Ishikawa (cell line): ENCODE data around the gene TM4SF5.

Experiments
- CEBPB ChIP-seq: IDR thresholded peaks from 2 replicates; pipeline ENCODE4 v1.6.1; 2012
- CREB1 ChIP-seq: IDR thresholded peaks from 2 replicates; pipeline ENCODE4 v1.6.1; 2012; ENCODE audit warnings: low read depth
- EGR1 ChIP-seq: IDR thresholded peaks from 2 replicates; pipeline ENCODE4 v1.6.1; 2012
- EP300 ChIP-seq: IDR thresholded peaks from 2 replicates; pipeline ENCODE4 v1.6.1; 2012; ENCODE audit warnings: borderline replicate concordance
- FOXM1 ChIP-seq: IDR thresholded peaks from 2 replicates; pipeline ENCODE4 v1.6.1; 2012; ENCODE audit warnings: low read depth, borderline replicate concordance
- RAD21 ChIP-seq: IDR thresholded peaks from 2 replicates; pipeline ENCODE4 v1.6.1; 2012; ENCODE audit warnings: low read depth
- TAF1 ChIP-seq: IDR thresholded peaks from 2 replicates; pipeline ENCODE4 v1.6.1; 2012; ENCODE audit warnings: low read depth, mild to moderate bottlenecking
- TCF12 ChIP-seq: IDR thresholded peaks from 2 replicates; pipeline ENCODE4 v1.6.1; 2012; ENCODE audit warnings: low read depth
- TEAD4 ChIP-seq: IDR thresholded peaks from 2 replicates; pipeline ENCODE4 v1.6.1; 2012
- YY1 ChIP-seq: IDR thresholded peaks from 2 replicates; pipeline ENCODE4 v1.6.1; 2012; ENCODE audit warnings: low read depth
- ZBTB7A ChIP-seq: IDR thresholded peaks from 2 replicates; pipeline ENCODE4 v1.6.1; 2012; ENCODE audit warnings: low read depth
- TF ChIP-seq, protein P1 (sequence below): IDR thresholded peaks from 2 replicates; pipeline ENCODE4 v1.6.1; 2012
- TF ChIP-seq, protein P2 (sequence below): IDR thresholded peaks from 2 replicates; pipeline ENCODE4 v1.6.1; 2012
- TF ChIP-seq, protein P3 (sequence below): IDR thresholded peaks from 2 replicates; pipeline ENCODE4 v1.6.1; 2012; ENCODE audit warnings: low read depth, mild to moderate bottlenecking

DNA sequence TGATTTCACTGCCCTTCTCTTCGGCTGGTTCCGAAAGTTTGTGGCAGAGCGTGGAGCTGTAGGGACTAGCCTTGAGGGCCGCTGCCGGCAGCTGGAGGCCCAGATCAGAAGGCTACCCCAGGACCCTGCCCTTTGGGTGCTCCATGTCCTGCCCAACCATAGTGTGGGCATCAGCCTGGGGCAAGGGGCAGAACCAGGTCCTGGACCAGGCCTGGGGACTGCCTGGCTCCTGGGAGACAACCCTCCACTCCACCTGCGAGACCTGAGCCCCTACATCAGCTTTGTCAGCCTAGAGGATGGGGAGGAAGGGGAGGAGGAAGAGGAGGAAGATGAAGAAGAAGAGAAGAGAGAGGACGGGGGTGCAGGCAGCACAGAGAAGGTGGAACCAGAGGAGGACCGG, 31.1 kb upstream of the TM4SF5 start:
- TF ChIP-seq, protein P1, sequence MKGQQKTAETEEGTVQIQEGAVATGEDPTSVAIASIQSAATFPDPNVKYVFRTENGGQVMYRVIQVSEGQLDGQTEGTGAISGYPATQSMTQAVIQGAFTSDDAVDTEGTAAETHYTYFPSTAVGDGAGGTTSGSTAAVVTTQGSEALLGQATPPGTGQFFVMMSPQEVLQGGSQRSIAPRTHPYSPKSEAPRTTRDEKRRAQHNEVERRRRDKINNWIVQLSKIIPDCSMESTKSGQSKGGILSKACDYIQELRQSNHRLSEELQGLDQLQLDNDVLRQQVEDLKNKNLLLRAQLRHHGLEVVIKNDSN = no peak
- TF ChIP-seq RAD21 = no peak
- no peak for TF ChIP-seq TCF12
- TF ChIP-seq EP300 = no peak
- TF ChIP-seq, protein P2, sequence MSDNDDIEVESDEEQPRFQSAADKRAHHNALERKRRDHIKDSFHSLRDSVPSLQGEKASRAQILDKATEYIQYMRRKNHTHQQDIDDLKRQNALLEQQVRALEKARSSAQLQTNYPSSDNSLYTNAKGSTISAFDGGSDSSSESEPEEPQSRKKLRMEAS = no peak
- no peak for TF ChIP-seq TAF1
- TF ChIP-seq EGR1 = no peak
- no peak for TF ChIP-seq YY1
- no peak for TF ChIP-seq CEBPB
- TF ChIP-seq, protein P3, sequence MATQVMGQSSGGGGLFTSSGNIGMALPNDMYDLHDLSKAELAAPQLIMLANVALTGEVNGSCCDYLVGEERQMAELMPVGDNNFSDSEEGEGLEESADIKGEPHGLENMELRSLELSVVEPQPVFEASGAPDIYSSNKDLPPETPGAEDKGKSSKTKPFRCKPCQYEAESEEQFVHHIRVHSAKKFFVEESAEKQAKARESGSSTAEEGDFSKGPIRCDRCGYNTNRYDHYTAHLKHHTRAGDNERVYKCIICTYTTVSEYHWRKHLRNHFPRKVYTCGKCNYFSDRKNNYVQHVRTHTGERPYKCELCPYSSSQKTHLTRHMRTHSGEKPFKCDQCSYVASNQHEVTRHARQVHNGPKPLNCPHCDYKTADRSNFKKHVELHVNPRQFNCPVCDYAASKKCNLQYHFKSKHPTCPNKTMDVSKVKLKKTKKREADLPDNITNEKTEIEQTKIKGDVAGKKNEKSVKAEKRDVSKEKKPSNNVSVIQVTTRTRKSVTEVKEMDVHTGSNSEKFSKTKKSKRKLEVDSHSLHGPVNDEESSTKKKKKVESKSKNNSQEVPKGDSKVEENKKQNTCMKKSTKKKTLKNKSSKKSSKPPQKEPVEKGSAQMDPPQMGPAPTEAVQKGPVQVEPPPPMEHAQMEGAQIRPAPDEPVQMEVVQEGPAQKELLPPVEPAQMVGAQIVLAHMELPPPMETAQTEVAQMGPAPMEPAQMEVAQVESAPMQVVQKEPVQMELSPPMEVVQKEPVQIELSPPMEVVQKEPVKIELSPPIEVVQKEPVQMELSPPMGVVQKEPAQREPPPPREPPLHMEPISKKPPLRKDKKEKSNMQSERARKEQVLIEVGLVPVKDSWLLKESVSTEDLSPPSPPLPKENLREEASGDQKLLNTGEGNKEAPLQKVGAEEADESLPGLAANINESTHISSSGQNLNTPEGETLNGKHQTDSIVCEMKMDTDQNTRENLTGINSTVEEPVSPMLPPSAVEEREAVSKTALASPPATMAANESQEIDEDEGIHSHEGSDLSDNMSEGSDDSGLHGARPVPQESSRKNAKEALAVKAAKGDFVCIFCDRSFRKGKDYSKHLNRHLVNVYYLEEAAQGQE = no peak
- TF ChIP-seq FOXM1 = no peak
- TF ChIP-seq CREB1 = no peak
- TF ChIP-seq TEAD4 = no peak
- no peak for TF ChIP-seq ZBTB7A
